Urinary bladder (tissue), 4 donors: ENCODE measurements around the gene NDUFA8. TPM values are rescaled to one million over a fixed set of nuclear protein-coding genes. Genes with fewer than 3 reads are reported as not detected.
"Not testable (repeated sequence)": the region's sequence is repeated elsewhere in the genome, so short reads cannot be mapped to it uniquely, and the experiment has no call there.

Source experiments
- DNase-seq: peaks from one replicate; pipeline ENCODE4 v3.0.0-alpha.2; 2015; ENCODE audit errors: extremely low spot score
- H3K27ac ChIP-seq: one replicate; pipeline ENCODE4 v1.5.1; 2013; ENCODE audit warnings: low read depth, mild to moderate bottlenecking, moderate library complexity
- H3K36me3 ChIP-seq: one replicate; pipeline ENCODE4 v1.6.1; 2013; ENCODE audit warnings: mild to moderate bottlenecking, moderate library complexity; ENCODE audit not compliant: insufficient read depth
- H3K4me1 ChIP-seq: one replicate; pipeline ENCODE4 v1.6.1; 2013; ENCODE audit warnings: mild to moderate bottlenecking, moderate library complexity; ENCODE audit not compliant: insufficient read depth
- H3K4me3 ChIP-seq: one replicate; pipeline ENCODE4 v1.5.1; 2013; ENCODE audit warnings: low read depth, low read length
- WGBS: extraction: QIAGEN DNeasy Blood & Tissue Kit; methylation state at CpG from one replicate; pipeline ENCODE4 v1.1.7; 2013; 5-methylcytosine and 5-hydroxymethylcytosine counted together
- polyA plus RNA-seq: library from polyadenylated mRNA; stranded (reverse); fragments of 200-250 nt; gene quantifications from one replicate; pipeline ENCODE4 v1.2.3, GENCODE V29; 2013
- total RNA-seq: library from RNA; depleted of rRNA; stranded (reverse); fragments of >200 nt; gene quantifications from one replicate; pipeline ENCODE4 v1.2.3, GENCODE V29; 2014
- donor health status: healthy with polysubstance abuse.
- donor health status: healthy.

The NDUFA8 gene
- total and polyA plus RNA-seq, 2 donors = 24.7 to 107 TPM

GRCh38 chr9:122118343-122119165, 41.0 kb downstream of the NDUFA8 start:
- H3K4me3 ChIP-seq = no peak overlapping the region
- 76% methylated on average over 5 of the region's 5 CpGs for WGBS
- no peak for DNase-seq
- H3K36me3 ChIP-seq = no peaks in the 10 kb centered on the region
- H3K27ac ChIP-seq = no peak overlapping the region
- H3K4me1 ChIP-seq = no peaks in the 10 kb centered on the region

GRCh38 chr9:122117241-122117640, 42.3 kb downstream of the NDUFA8 start:
- WGBS = 80% methylated on average over 9 of the region's 9 CpGs

GRCh38 chr9:122116448-122117173, 43.0 kb downstream of the NDUFA8 start:
- Histone ChIP-seq H3K36me3 (no peaks in the 10 kb centered on the region), H3K4me1 (no peaks in the 10 kb centered on the region), H3K4me3 (no peak overlapping the region), H3K27ac (no peak overlapping the region)
- WGBS = 91% methylated on average over 10 of the region's 10 CpGs
- no peak for DNase-seq

More at GRCh38 chr9:122117241-122117640, 42.3 kb downstream of the NDUFA8 start:
- not testable (repeated sequence) for H3K4me3 ChIP-seq, H3K4me1 ChIP-seq, H3K27ac ChIP-seq, DNase-seq, H3K36me3 ChIP-seq

- Histone ChIP-seq H3K4me3 (no peak overlapping the region), H3K36me3 (no peaks in the 10 kb centered on the region), H3K4me1 (no peaks in the 10 kb centered on the region), H3K27ac (no peak overlapping the region)
- 74% methylated on average over 4 of the region's 4 CpGs for WGBS
- DNase-seq = no peak
These were observed 43.5 kb downstream of the NDUFA8 start for GRCh38 chr9:122116040-122116439.

GRCh38 chr9:122115176-122116035, 44.2 kb downstream of the NDUFA8 start:
- 80% methylated on average over 12 of the region's 12 CpGs for WGBS
- no peaks in the 10 kb centered on the region for H3K36me3 ChIP-seq
- no peak for DNase-seq
- H3K27ac ChIP-seq = no peak overlapping the region
- H3K4me1 ChIP-seq = no peaks in the 10 kb centered on the region
- no peak overlapping the region for H3K4me3 ChIP-seq

GRCh38 chr9:122113574-122113973, 46.0 kb downstream of the NDUFA8 start:
- no peaks in the 10 kb centered on the region for H3K4me1 ChIP-seq
- no peaks in the 10 kb centered on the region for H3K36me3 ChIP-seq
- no peak overlapping the region for H3K27ac ChIP-seq
- WGBS = 52% methylated on average over 5 of the region's 5 CpGs
- no peak for DNase-seq
- no peak overlapping the region for H3K4me3 ChIP-seq

- 75% methylated on average over 6 of the region's 6 CpGs for WGBS
- Histone ChIP-seq H3K4me3 (no peak overlapping the region), H3K27ac (no peak overlapping the region), H3K36me3 (no peaks in the 10 kb centered on the region), H3K4me1 (no peaks in the 10 kb centered on the region)
- no peak for DNase-seq
These were observed 47.3 kb downstream of the NDUFA8 start for GRCh38 chr9:122112238-122112637.

- H3K4me1 ChIP-seq = no peaks in the 10 kb centered on the region
- WGBS = 85% methylated on average over 9 of the region's 9 CpGs
- no peaks in the 10 kb centered on the region for H3K36me3 ChIP-seq
- DNase-seq = no peak
- no peak overlapping the region for H3K27ac ChIP-seq
- no peak overlapping the region for H3K4me3 ChIP-seq
These were observed 48.0 kb downstream of the NDUFA8 start for GRCh38 chr9:122111413-122112085.

- no peak for DNase-seq
These were observed 49.3 kb downstream of the NDUFA8 start for GRCh38 chr9:122110100-122110833.

GRCh38 chr9:122109035-122109813, 50.4 kb downstream of the NDUFA8 start:
- no peak overlapping the region for H3K4me3 ChIP-seq
- H3K4me1 ChIP-seq = no peaks in the 10 kb centered on the region
- no peak overlapping the region for H3K27ac ChIP-seq
- H3K36me3 ChIP-seq = no peaks in the 10 kb centered on the region
- 84% methylated on average over 3 of the region's 3 CpGs for WGBS
- DNase-seq = no peak

More at GRCh38 chr9:122110100-122110833, 49.3 kb downstream of the NDUFA8 start:
- Histone ChIP-seq H3K4me3 (no peak overlapping the region), H3K36me3 (no peaks in the 10 kb centered on the region), H3K27ac (no peak overlapping the region), H3K4me1 (no peaks in the 10 kb centered on the region)
- WGBS = 93% methylated on average over 7 of the region's 7 CpGs

GRCh38 chr9:122107291-122107805, 52.2 kb downstream of the NDUFA8 start:
- 38% methylated on average over 7 of the region's 7 CpGs for WGBS
- Histone ChIP-seq H3K4me3 (no peak overlapping the region), H3K4me1 (no peaks in the 10 kb centered on the region), H3K36me3 (no peaks in the 10 kb centered on the region), H3K27ac (no peak overlapping the region)
- no peak for DNase-seq

- no peak overlapping the region for H3K4me3 ChIP-seq
- no peaks in the 10 kb centered on the region for H3K36me3 ChIP-seq
- no peak overlapping the region for H3K27ac ChIP-seq
- 22% methylated on average over 2 of the region's 2 CpGs for WGBS
- H3K4me1 ChIP-seq = no peaks in the 10 kb centered on the region
- DNase-seq = no peak
These were observed 53.0 kb downstream of the NDUFA8 start for GRCh38 chr9:122106576-122106975.
